ENCODE data around the gene TMEM86A.

DNA sequence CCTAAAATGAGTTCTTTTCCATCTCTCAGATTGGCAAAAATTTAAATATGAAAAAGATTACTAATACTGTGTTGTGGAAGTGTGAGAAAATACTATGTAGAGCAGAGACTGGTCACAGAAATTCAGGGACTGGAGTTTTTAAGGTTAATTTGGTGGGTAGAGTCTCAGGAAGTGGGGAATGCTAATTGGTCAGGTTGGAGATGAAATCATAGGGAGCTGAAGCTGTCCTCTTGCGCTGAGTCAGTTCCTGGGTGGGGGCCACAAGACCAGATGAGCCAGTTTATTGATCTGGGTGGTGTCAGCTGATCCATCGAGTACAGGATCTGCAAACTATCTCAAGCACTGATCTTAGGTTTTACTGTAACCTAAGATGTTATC lies 29.4 kb upstream of the TMEM86A start:
- TF ChIP-seq, protein P1, sequence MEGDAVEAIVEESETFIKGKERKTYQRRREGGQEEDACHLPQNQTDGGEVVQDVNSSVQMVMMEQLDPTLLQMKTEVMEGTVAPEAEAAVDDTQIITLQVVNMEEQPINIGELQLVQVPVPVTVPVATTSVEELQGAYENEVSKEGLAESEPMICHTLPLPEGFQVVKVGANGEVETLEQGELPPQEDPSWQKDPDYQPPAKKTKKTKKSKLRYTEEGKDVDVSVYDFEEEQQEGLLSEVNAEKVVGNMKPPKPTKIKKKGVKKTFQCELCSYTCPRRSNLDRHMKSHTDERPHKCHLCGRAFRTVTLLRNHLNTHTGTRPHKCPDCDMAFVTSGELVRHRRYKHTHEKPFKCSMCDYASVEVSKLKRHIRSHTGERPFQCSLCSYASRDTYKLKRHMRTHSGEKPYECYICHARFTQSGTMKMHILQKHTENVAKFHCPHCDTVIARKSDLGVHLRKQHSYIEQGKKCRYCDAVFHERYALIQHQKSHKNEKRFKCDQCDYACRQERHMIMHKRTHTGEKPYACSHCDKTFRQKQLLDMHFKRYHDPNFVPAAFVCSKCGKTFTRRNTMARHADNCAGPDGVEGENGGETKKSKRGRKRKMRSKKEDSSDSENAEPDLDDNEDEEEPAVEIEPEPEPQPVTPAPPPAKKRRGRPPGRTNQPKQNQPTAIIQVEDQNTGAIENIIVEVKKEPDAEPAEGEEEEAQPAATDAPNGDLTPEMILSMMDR (IDR thresholded peaks at IDR 0.05): no peak
- no peak for TF ChIP-seq POLR2A (IDR thresholded peaks at IDR 0.05)

Measured in Peyer's patch (tissue), 4 donors.